Spleen (tissue), 11 donors: ENCODE measurements around the gene FAM107B. TPM values are rescaled to one million over a fixed set of nuclear protein-coding genes. Genes with fewer than 3 reads are reported as not detected.

ENCODE experiments used
- DNase-seq: peaks from one replicate; pipeline ENCODE4 v3.0.0-alpha.2; 2020
- H3K27ac ChIP-seq, 8 donors: fragments of 200-600 bp; sonication (generic) in 7 of 8; 1 replicate in 4 of 8; 2 replicates in 4 of 8; pipeline versions ENCODE4 v1.5.0 to v1.8.0; 2016 to 2021; ENCODE audit warnings: inconsistent platforms in 4 of 8, mild to moderate bottlenecking in 4 of 8, moderate library complexity in 1 of 8
- H3K27me3 ChIP-seq, 7 donors: fragments of 200-600 bp; sonication (generic) in 6 of 7; replicated peaks in 1 of 7; 1 replicate in 4 of 7; 2 replicates in 3 of 7; pipeline versions ENCODE4 v1.5.0 to v1.8.0; 2016 to 2021; ENCODE audit warnings: inconsistent platforms in 3 of 7, mild to moderate bottlenecking in 1 of 7
- H3K36me3 ChIP-seq, 6 donors: fragments of 200-600 bp; sonication (generic) in 5 of 6; 1 replicate in 4 of 6; 2 replicates in 2 of 6; pipeline versions ENCODE4 v1.5.0 to v1.8.0; 2016 to 2021; ENCODE audit warnings: inconsistent platforms in 2 of 6
- H3K4me1 ChIP-seq, 6 donors: fragments of 200-600 bp; sonication (generic) in 5 of 6; 1 replicate in 3 of 6; 2 replicates in 3 of 6; pipeline versions ENCODE4 v1.5.0 to v1.8.0; 2016 to 2021; ENCODE audit warnings: inconsistent platforms in 3 of 6
- H3K4me3 ChIP-seq, 8 donors: fragments of 200-600 bp; sonication (generic) in 7 of 8; 1 replicate in 4 of 8; 2 replicates in 4 of 8; pipeline versions ENCODE4 v1.5.0 to v1.8.0; 2016 to 2021; ENCODE audit warnings: inconsistent platforms in 4 of 8, mild to moderate bottlenecking in 4 of 8, moderate library complexity in 2 of 8
- H3K9me3 ChIP-seq, 8 donors: fragments of 200-600 bp; sonication (generic) in 7 of 8; 1 replicate in 4 of 8; 2 replicates in 4 of 8; pipeline versions ENCODE4 v1.5.0 to v1.8.0; 2016 to 2021; ENCODE audit warnings: inconsistent platforms in 4 of 8
- CTCF ChIP-seq, 11 experiments: fragments of 200-600 bp in 7 of 11; fragments of 450-650 bp in 4 of 11; sonication (generic) in 4 of 11; IDR thresholded peaks in 8 of 11; conservative IDR thresholded peaks in 3 of 11; 1 replicate in 7 of 11; 2 replicates in 4 of 11; pipeline versions ENCODE4 v1.4.0 to v1.8.0; 2016 to 2021; ENCODE audit warnings: antibody characterized with exemption in 11 of 11, inconsistent platforms in 4 of 11, mild to moderate bottlenecking in 1 of 11
- POLR2A ChIP-seq, 3 donors: fragments of 450-650 bp; IDR thresholded peaks; one replicate each; pipeline ENCODE4 v1.5.1; 2017; ENCODE audit warnings: antibody characterized with exemption in 3 of 3, mild to moderate bottlenecking in 1 of 3
- POLR2AphosphoS5 ChIP-seq, 3 donors: sonication (generic); formaldehyde crosslinking; IDR thresholded peaks; one replicate each; pipeline ENCODE4 v1.5.1; 2017; ENCODE audit warnings: antibody characterized with exemption in 3 of 3
- WGBS, 5 donors: extraction: QIAGEN DNeasy Blood & Tissue Kit in 3 of 5; methylation state at CpG; one replicate each; pipeline versions ENCODE4 v1.1.5 to v1.1.7; 2013 to 2018; 5-methylcytosine and 5-hydroxymethylcytosine counted together
- intact Hi-C: fragments of 100-400 bp; cut with DNase I; formaldehyde crosslinking; loops from one replicate; pipeline ENCODE4 v1.15.0; 2023; ENCODE audit warnings: low total_unique reads
- polyA plus RNA-seq, 3 donors: library from polyadenylated mRNA; stranded (reverse); fragments of 200-250 nt; gene quantifications; one replicate each; pipeline ENCODE4 v1.2.1, GENCODE V29; 2013
- total RNA-seq, 7 donors: library from RNA; depleted of rRNA in 3 of 7; stranded (reverse); fragments of >200 nt in 3 of 7; fragmentation: NEBNext Ultra II Directional in 4 of 7; extraction: Animal tissue kit (Norgen Biotek cat#: 25700) in 4 of 7; gene quantifications; one replicate each; pipeline versions ENCODE4 v1.1.0 to v1.2.1, GENCODE V29; 2016 to 2021
- donor health status: healthy with polysubstance abuse.
- donor health status: DM: no; HTN: no; CAD: no; lungs with moderate emphysema.
- donor health status: DM: no; HTN: no; CAD: no.
- donor health status: Bipolar disorder and iron deficiency.
- donor health status: healthy.
- donor health status: DM: no; HTN: no; CAD: no.
- donor health status: DM: yes; HTN: yes; CAD: no.

FAM107B gene
- total and polyA plus RNA-seq, 10 donors: 40.1 to 115 (median 75.5) TPM

- intact Hi-C loops: no loop called here
- 89 to 95% (median 91%) methylated on average over 1 of the region's 1 CpG for WGBS, 5 donors
These were observed 21.3 kb downstream of the FAM107B start for GRCh38 chr10:14753441-14753840.

GRCh38 chr10:14751921-14752320 is 22.8 kb downstream of the FAM107B start:
- Histone ChIP-seq H3K27me3 (no peaks in the 10 kb centered on the region), H3K4me3 (no peak overlapping the region), H3K4me1 (peaks cover 19 to 44% (median 41%) of the 10 kb centered on the region in 6 donors), H3K9me3 (no peaks in the 10 kb centered on the region), H3K27ac (peak overlapping the region in 6 of 8 donors; percentile 33 to 77 (median 69)), H3K36me3 (no peaks in the 10 kb centered on the region)
- intact Hi-C loops: no loop called here
- DNase-seq: no peak
- 33 to 54% (median 36%) methylated on average over 1 of the region's 1 CpG for WGBS, 5 donors
- TF ChIP-seq POLR2A (IDR thresholded peaks at IDR 0.05) (no peak), POLR2AphosphoS5 (IDR thresholded peaks at IDR 0.05) (no peak), CTCF (IDR thresholded peaks at IDR 0.05 in 8 of 11, conservative IDR thresholded peaks at IDR 0.05 in 3 of 11) (no peak)

More at GRCh38 chr10:14753441-14753840, 21.3 kb downstream of the FAM107B start:
- Histone ChIP-seq H3K9me3 (no peaks in the 10 kb centered on the region), H3K4me1 (peaks cover 17 to 54% (median 37%) of the 10 kb centered on the region in 6 donors), H3K27ac (no peak overlapping the region), H3K27me3 (no peaks in the 10 kb centered on the region), H3K4me3 (no peak overlapping the region), H3K36me3 (no peaks in the 10 kb centered on the region)
- TF ChIP-seq POLR2AphosphoS5 (IDR thresholded peaks at IDR 0.05) (no peak), POLR2A (IDR thresholded peaks at IDR 0.05) (no peak), CTCF (IDR thresholded peaks at IDR 0.05 in 8 of 11, conservative IDR thresholded peaks at IDR 0.05 in 3 of 11) (no peak)
- no peak for DNase-seq

- no peak overlapping the region for H3K4me3 ChIP-seq
- H3K27ac ChIP-seq: peak overlapping the region in 7 of 8 donors; percentile 33 to 77 (median 68)
- TF ChIP-seq CTCF (IDR thresholded peaks at IDR 0.05 in 8 of 11, conservative IDR thresholded peaks at IDR 0.05 in 3 of 11): no peak
- TF ChIP-seq POLR2A (IDR thresholded peaks at IDR 0.05): no peak
- peak; percentile 58 to 76 (median 68) for TF ChIP-seq POLR2AphosphoS5 (IDR thresholded peaks at IDR 0.05)
- no peaks in the 10 kb centered on the region for H3K9me3 ChIP-seq
- 49 to 60% (median 54%) methylated on average over 13 to 14 of the region's 14 CpGs for WGBS, 5 donors
- peak; percentile 93 for DNase-seq
- peaks cover 19 to 44% (median 41%) of the 10 kb centered on the region in 6 donors for H3K4me1 ChIP-seq
- no peaks in the 10 kb centered on the region for H3K27me3 ChIP-seq
- no peaks in the 10 kb centered on the region for H3K36me3 ChIP-seq
- intact Hi-C loops: no loop called here
These were observed 23.4 kb downstream of the FAM107B start for GRCh38 chr10:14751014-14751896.
